Osteoblast (primary cell): ENCODE data around the gene STAT1. TPM values are rescaled to one million over a fixed set of nuclear protein-coding genes. Genes with fewer than 3 reads are reported as not detected.

Source experiments
- DNase-seq: peaks from one replicate; pipeline ENCODE4 v3.0.0; 2011; ENCODE audit warnings: low spot score, mixed read lengths; ENCODE audit not compliant: insufficient read length; ENCODE audit errors: missing footprints
- H2AFZ ChIP-seq: 2 replicates; pipeline ENCODE4 v1.6.0; 2011; ENCODE audit warnings: mild to moderate bottlenecking, low read length
- H3K27ac ChIP-seq: 2 replicates; pipeline ENCODE4 v1.5.1; 2011; ENCODE audit warnings: mild to moderate bottlenecking, low read depth, low read length, moderate library complexity
- H3K27me3 ChIP-seq: 2 replicates; pipeline ENCODE4 v1.6.0; 2012; ENCODE audit warnings: mild to moderate bottlenecking, control low read depth, inconsistent platforms, low read length, moderate library complexity; ENCODE audit not compliant: insufficient read depth
- H3K36me3 ChIP-seq: 2 replicates; pipeline ENCODE4 v1.5.1; 2011; ENCODE audit warnings: mild to moderate bottlenecking, low read length, control low read depth, moderate library complexity; ENCODE audit not compliant: insufficient read depth
- H3K4me1 ChIP-seq: 2 replicates; pipeline ENCODE4 v1.5.1; 2011; ENCODE audit warnings: mild to moderate bottlenecking, low read length, control low read depth, moderate library complexity; ENCODE audit not compliant: insufficient read depth
- H3K4me2 ChIP-seq: 2 replicates; pipeline ENCODE4 v1.6.0; 2011; ENCODE audit warnings: mild to moderate bottlenecking, low read length; ENCODE audit not compliant: insufficient read depth
- H3K4me3 ChIP-seq: fragments of 200-600 bp; sonication (generic); 3 replicates; pipeline ENCODE4 v1.5.1; 2012; ENCODE audit warnings: mild to moderate bottlenecking, low read length, inconsistent platforms; ENCODE audit not compliant: insufficient read depth
- H3K79me2 ChIP-seq: 2 replicates; pipeline ENCODE4 v1.6.0; 2012; ENCODE audit warnings: mild to moderate bottlenecking, low read length, control low read depth, inconsistent platforms; ENCODE audit not compliant: insufficient read depth
- H3K9me3 ChIP-seq: 2 replicates; pipeline ENCODE4 v1.5.1; 2011; ENCODE audit warnings: low read depth, low read length, control low read depth
- H4K20me1 ChIP-seq: 2 replicates; pipeline ENCODE4 v1.6.0; 2012; ENCODE audit warnings: mild to moderate bottlenecking, low read length, control low read depth; ENCODE audit not compliant: insufficient read depth
- CTCF ChIP-seq: IDR thresholded peaks from 2 replicates; pipeline ENCODE4 v1.5.1; 2011; ENCODE audit warnings: mild to moderate bottlenecking, low read depth, low read length, moderate library complexity; ENCODE audit errors: extremely low read depth
- total RNA-seq: library from RNA; depleted of rRNA; stranded (reverse); fragments of >200 nt; gene quantifications from 2 replicates; pipeline ENCODE4 v1.2.3, GENCODE V29; 2012

STAT1 gene
- total RNA-seq, 1 donor: 530 TPM

- Histone ChIP-seq H3K4me1 (no peaks in the 10 kb centered on the region), H3K4me2 (no peak overlapping the region), H3K27me3 (no peaks in the 10 kb centered on the region), H3K79me2 (no peaks in the 10 kb centered on the region), H3K36me3 (peaks cover 97% of the 10 kb centered on the region), H4K20me1 (no peaks in the 10 kb centered on the region), H3K27ac (no peak overlapping the region), H3K9me3 (no peaks in the 10 kb centered on the region), H3K4me3 (no peak overlapping the region), H2AFZ (no peak overlapping the region)
- TF ChIP-seq CTCF: no peak
- no peak for DNase-seq
Observed at GRCh38 chr2:190970873-190971506, 43.0 kb downstream of the STAT1 start.

- Histone ChIP-seq H3K27ac (no peak overlapping the region), H2AFZ (no peak overlapping the region), H3K4me2 (no peak overlapping the region), H3K27me3 (no peaks in the 10 kb centered on the region), H3K36me3 (peaks cover 97% of the 10 kb centered on the region), H4K20me1 (no peaks in the 10 kb centered on the region), H3K79me2 (no peaks in the 10 kb centered on the region), H3K9me3 (no peaks in the 10 kb centered on the region), H3K4me1 (no peaks in the 10 kb centered on the region), H3K4me3 (no peak overlapping the region)
- DNase-seq: no peak
- TF ChIP-seq CTCF: no peak
Observed at GRCh38 chr2:190970160-190970559, 43.8 kb downstream of the STAT1 start.

GRCh38 chr2:190968522-190968921 is 45.4 kb downstream of the STAT1 start:
- Histone ChIP-seq H2AFZ (no peak overlapping the region), H3K4me1 (no peaks in the 10 kb centered on the region), H3K36me3 (peaks cover 97% of the 10 kb centered on the region)

More at GRCh38 chr2:190968522-190968921, 45.4 kb downstream of the STAT1 start:
- no peaks in the 10 kb centered on the region for H3K9me3 ChIP-seq
- no peak for DNase-seq
- no peak for TF ChIP-seq CTCF
- no peaks in the 10 kb centered on the region for H3K79me2 ChIP-seq
- H3K27ac ChIP-seq: no peak overlapping the region
- peaks cover 6% of the 10 kb centered on the region for H4K20me1 ChIP-seq
- H3K4me2 ChIP-seq: no peak overlapping the region
- H3K4me3 ChIP-seq: no peak overlapping the region
- H3K27me3 ChIP-seq: no peaks in the 10 kb centered on the region
